Endodermal cell (in vitro differentiated cells): Measurements from ENCODE around the gene MTERF2. TPM values are rescaled to one million over a fixed set of nuclear protein-coding genes. Genes with fewer than 3 reads are reported as not detected.

Experiments used
- DNase-seq: peaks from one replicate; pipeline ENCODE4 v3.0.0-alpha.2; 2017
- H3K27ac ChIP-seq: 2 replicates; pipeline ENCODE4 v1.5.1; 2013; ENCODE audit warnings: mild to moderate bottlenecking, low read depth, low read length, moderate library complexity
- H3K27me3 ChIP-seq: 2 replicates; pipeline ENCODE4 v1.6.1; 2013; ENCODE audit warnings: mild to moderate bottlenecking, low read length, moderate library complexity; ENCODE audit not compliant: insufficient read depth, control insufficient read depth, poor library complexity, severe bottlenecking
- H3K36me3 ChIP-seq: 2 replicates; pipeline ENCODE4 v1.7.0; 2013; ENCODE audit warnings: mild to moderate bottlenecking, low read length, moderate library complexity; ENCODE audit not compliant: control insufficient read depth, insufficient read depth
- H3K4me1 ChIP-seq: one replicate; pipeline ENCODE4 v1.7.0; 2013; ENCODE audit warnings: low read length; ENCODE audit not compliant: control insufficient read depth, insufficient read depth
- H3K4me3 ChIP-seq: 2 replicates; pipeline ENCODE4 v1.5.1; 2013; ENCODE audit warnings: mild to moderate bottlenecking, low read length, moderate library complexity
- H3K9ac ChIP-seq: 2 replicates; pipeline ENCODE4 v1.6.1; 2013; ENCODE audit warnings: mild to moderate bottlenecking, low read length, moderate library complexity; ENCODE audit not compliant: poor library complexity, severe bottlenecking; ENCODE audit errors: extremely low read depth
- H3K9me3 ChIP-seq: 2 replicates; pipeline ENCODE4 v1.6.1; 2013; ENCODE audit warnings: mild to moderate bottlenecking, low read length, moderate library complexity; ENCODE audit not compliant: control insufficient read depth
- H3K27ac Mint-ChIP-seq: 2 replicates; pipeline ENCODE4 v1.8.0; 2020; ENCODE audit warnings: mixed read lengths
- H3K27me3 Mint-ChIP-seq: 2 replicates; pipeline ENCODE4 v1.8.0; 2021; ENCODE audit warnings: mild to moderate bottlenecking, mixed read lengths; ENCODE audit not compliant: insufficient read depth
- H3K36me3 Mint-ChIP-seq: 2 replicates; pipeline ENCODE4 v1.8.0; 2020; ENCODE audit warnings: low read depth, mixed read lengths
- H3K4me1 Mint-ChIP-seq: 2 replicates; pipeline ENCODE4 v1.8.0; 2020; ENCODE audit warnings: mixed read lengths
- H3K4me3 Mint-ChIP-seq: 2 replicates; pipeline ENCODE4 v1.8.0; 2020; ENCODE audit warnings: mild to moderate bottlenecking, moderate library complexity, mixed read lengths
- H3K9me3 Mint-ChIP-seq: 2 replicates; pipeline ENCODE4 v1.8.0; 2020; ENCODE audit warnings: mild to moderate bottlenecking, mixed read lengths
- CTCF ChIP-seq: fragments of 200-600 bp; sonication (generic); conservative IDR thresholded peaks from 2 replicates; pipeline ENCODE4 v1.5.0; 2021; ENCODE audit warnings: antibody characterized with exemption, mild to moderate bottlenecking
- WGBS, 2 experiments: methylation state at CpG; one replicate each; pipeline versions ENCODE4 v1.1.5 to v1.1.7; 2013; ENCODE audit warnings: missing lambda C conversion rate in 2 of 2, mixed read lengths in 1 of 2; ENCODE audit not compliant: insufficient coverage in 1 of 2, insufficient read length in 1 of 2; 5-methylcytosine and 5-hydroxymethylcytosine counted together
- total RNA-seq, 2 donors: library from RNA; stranded (reverse); fragmentation: NEBNext Ultra II Directional in 1 of 2; extraction: Animal tissue kit (Norgen Biotek cat#: 25700) in 1 of 2; gene quantifications; 2 replicates in 1 of 2; 3 replicates in 1 of 2; pipeline ENCODE4 v1.2.1, GENCODE V29; 2021

The MTERF2 gene
- total RNA-seq, 2 donors from 2014 or later: 12.0 to 12.5 TPM

- Histone ChIP-seq H3K27ac (no peak overlapping the region), H3K4me1 (no peaks in the 10 kb centered on the region), H3K9ac (no peak overlapping the region), H3K4me3 (no peak overlapping the region), H3K9me3 (no peaks in the 10 kb centered on the region), H3K27me3 (no peaks in the 10 kb centered on the region), H3K36me3 (peaks cover 37% of the 10 kb centered on the region)
- TF ChIP-seq CTCF: no peak
- no peaks in the 10 kb centered on the region for H3K27me3 Mint-ChIP-seq
- H3K9me3 Mint-ChIP-seq: no peaks in the 10 kb centered on the region
- DNase-seq: no peak
- no peak overlapping the region for H3K4me3 Mint-ChIP-seq
- no peaks in the 10 kb centered on the region for H3K4me1 Mint-ChIP-seq
- no peak overlapping the region for H3K27ac Mint-ChIP-seq
- WGBS, 2 experiments: 88 to 97% methylated on average over 3 of the region's 3 CpGs
- H3K36me3 Mint-ChIP-seq: peaks cover 14% of the 10 kb centered on the region
These were observed 12.4 kb downstream of the MTERF2 start for GRCh38 chr12:106974511-106974910.

GRCh38 chr12:106973545-106973944 lies 13.4 kb downstream of the MTERF2 start:
- H3K4me1 ChIP-seq: no peaks in the 10 kb centered on the region
- peaks cover 44% of the 10 kb centered on the region for H3K36me3 ChIP-seq
- no peak overlapping the region for H3K27ac ChIP-seq
- Mint-ChIP-seq H3K4me3 (no peak overlapping the region), H3K27ac (no peak overlapping the region), H3K9me3 (no peaks in the 10 kb centered on the region), H3K4me1 (no peaks in the 10 kb centered on the region), H3K36me3 (peaks cover 18% of the 10 kb centered on the region), H3K27me3 (no peaks in the 10 kb centered on the region)
- no peaks in the 10 kb centered on the region for H3K27me3 ChIP-seq
- DNase-seq: no peak
- no peak overlapping the region for H3K9ac ChIP-seq
- TF ChIP-seq CTCF: no peak
- H3K4me3 ChIP-seq: no peak overlapping the region
- H3K9me3 ChIP-seq: no peaks in the 10 kb centered on the region

- H3K4me3 Mint-ChIP-seq: no peak overlapping the region
- no peaks in the 10 kb centered on the region for H3K9me3 Mint-ChIP-seq
- peaks cover 66% of the 10 kb centered on the region for H3K36me3 ChIP-seq
- no peak overlapping the region for H3K9ac ChIP-seq
- no peaks in the 10 kb centered on the region for H3K27me3 ChIP-seq
- no peak for TF ChIP-seq CTCF
- no peak for DNase-seq
- H3K4me1 Mint-ChIP-seq: no peaks in the 10 kb centered on the region
- no peaks in the 10 kb centered on the region for H3K4me1 ChIP-seq
- no peaks in the 10 kb centered on the region for H3K9me3 ChIP-seq
- peak overlapping the region; percentile 45 for H3K27ac Mint-ChIP-seq
- 93 to 95% methylated on average over 2 of the region's 2 CpGs for WGBS, 2 experiments
- no peaks in the 10 kb centered on the region for H3K27me3 Mint-ChIP-seq
- no peak overlapping the region for H3K27ac ChIP-seq
- H3K36me3 Mint-ChIP-seq: peaks cover 32% of the 10 kb centered on the region
- H3K4me3 ChIP-seq: no peak overlapping the region
These were observed 15.9 kb downstream of the MTERF2 start for GRCh38 chr12:106971065-106971464.
